ENCODE results near the gene ZDHHC1.

- TF ChIP-seq CTCF (IDR thresholded peaks at IDR 0.05): no peak
- TF ChIP-seq EP300 (IDR thresholded peaks at IDR 0.05): no peak
- TF ChIP-seq POLR2A (IDR thresholded peaks at IDR 0.05): no peak
- no peak for TF ChIP-seq POLR2AphosphoS5 (IDR thresholded peaks at IDR 0.05)
Measured at GRCh38 chr16:67388591-67388990, 27.7 kb downstream of the ZDHHC1 start.

Data from gastroesophageal sphincter (tissue), 3 donors.